ENCODE results near the gene BRCC3. TPM values are rescaled to one million over a fixed set of nuclear protein-coding genes. Genes with fewer than 3 reads are reported as not detected.

BRCC3 gene
- 8.4 and 11.2 TPM in 2 replicates for total RNA-seq

GRCh38 chrX:155070975-155071693 is at the start of gene BRCC3, which contains the start of the genes CMC4 and MTCP1:
Gene BRCC3 (plus strand): TSS chrX:155071508. CDS start chrX:155071528, 20 bp downstream.
Gene CMC4 (minus strand): TSS chrX:155071136. CDS start chrX:155064023, 7,113 bp downstream.
Gene MTCP1 (minus strand): TSS chrX:155071136. CDS start chrX:155066010, 5,126 bp downstream.
- peak within 1 kb of the TSS; percentile 77 for H3K4me3 ChIP-seq (ENCODE audit: low read depth, low read length)
- TF ChIP-seq CTCF (IDR thresholded peaks at IDR 0.05; ENCODE audit: insufficient read depth, low read depth, low read length): no peak
- peak; percentile 81 for DNase-seq (ENCODE audit: low read depth)

- TF ChIP-seq CTCF (IDR thresholded peaks at IDR 0.05; ENCODE audit: insufficient read depth, low read depth, low read length): no peak
- no peak within 1 kb of the TSS for H3K4me3 ChIP-seq (ENCODE audit: low read depth, low read length)
These were observed 48.7 kb upstream of the BRCC3 start, which contains the start of gene F8 for GRCh38 chrX:155022585-155022984. Gene F8 (minus strand): TSS chrX:155022723. CDS start chrX:155022552, 171 bp downstream.

GRCh38 chrX:155023907-155024833 is 47.1 kb upstream of the BRCC3 start:
- TF ChIP-seq CTCF (IDR thresholded peaks at IDR 0.05; ENCODE audit: insufficient read depth, low read depth, low read length): no peak
- no peak for DNase-seq (ENCODE audit: low read depth)
- H3K4me3 ChIP-seq (ENCODE audit: low read depth, low read length): no peak overlapping the region

More at GRCh38 chrX:155022585-155022984, 48.7 kb upstream of the BRCC3 start, which contains the start of gene F8:
- no peak for DNase-seq (ENCODE audit: low read depth)

- no peak for DNase-seq (ENCODE audit: low read depth)
These were observed 44.9 kb upstream of the BRCC3 start for GRCh38 chrX:155026420-155026726.

GRCh38 chrX:155026727-155027508 is 44.4 kb upstream of the BRCC3 start, which contains the start of gene FUNDC2:
Gene FUNDC2 (plus strand): TSS chrX:155026844. CDS start chrX:155026939, 95 bp downstream.
- peak within 1 kb of the TSS; percentile 75 for H3K4me3 ChIP-seq (ENCODE audit: low read depth, low read length)
- TF ChIP-seq CTCF (IDR thresholded peaks at IDR 0.05; ENCODE audit: insufficient read depth, low read depth, low read length): no peak
- peak; percentile 95 for DNase-seq (ENCODE audit: low read depth)

More at GRCh38 chrX:155026420-155026726, 44.9 kb upstream of the BRCC3 start:
- no peak for TF ChIP-seq CTCF (IDR thresholded peaks at IDR 0.05; ENCODE audit: insufficient read depth, low read depth, low read length)
- H3K4me3 ChIP-seq (ENCODE audit: low read depth, low read length): peak overlapping the region; percentile 75

GRCh38 chrX:155027509-155028066 is 43.7 kb upstream of the BRCC3 start:
- DNase-seq (ENCODE audit: low read depth): peak; percentile 84
- no peak for TF ChIP-seq CTCF (IDR thresholded peaks at IDR 0.05; ENCODE audit: insufficient read depth, low read depth, low read length)
- peak overlapping the region; percentile 75 for H3K4me3 ChIP-seq (ENCODE audit: low read depth, low read length)
